HCT116 (cell line): Measurements from ENCODE around the gene GSTM1. TPM values are rescaled to one million over a fixed set of nuclear protein-coding genes. Genes with fewer than 3 reads are reported as not detected.

ENCODE experiments used
- ATAC-seq: fragments of 200-7000 bp; cut with Tn5 transposase; 2 replicates; pipeline ENCODE4 v1.9.1; 2020; ENCODE audit warnings: mild to moderate bottlenecking, moderate library complexity
- BruUV-seq: library from RNA; stranded (reverse); fragments of 400-500 nt; replicated peaks from 2 replicates; lab custom pipeline; 2021; lab: Mats Ljungman, UMichigan
- CTCF ChIA-PET: fragments of 300-600 bp; sonication (Branson Sonifier 250); formaldehyde crosslinking; loops from one replicate; lab custom pipeline; 2021; ENCODE audit warnings: antibody characterized with exemption; lab: Charles Lee
- POLR2A ChIA-PET: fragments of 300-600, 350-600 bp; sonication (Branson Sonifier 250); formaldehyde crosslinking; loops from one replicate; lab custom pipeline; 2021; ENCODE audit warnings: antibody characterized with exemption; lab: Charles Lee
- RAD21 ChIA-PET, 2 experiments: fragments of 300-600 bp; sonication (Branson Sonifier 250); formaldehyde crosslinking; loops; one replicate each; lab custom pipeline; 2023; ENCODE audit warnings: low total read pairs in 2 of 2; ENCODE audit not compliant: uncharacterized antibody in 2 of 2, unreplicated experiment in 2 of 2, low non-redundant PET in 1 of 2; lab: Charles Lee
- DNase-seq: peaks from one replicate; pipeline ENCODE4 v3.0.0-alpha.2; 2010; ENCODE audit warnings: low read depth, low spot score
- H2AFZ ChIP-seq: fragments of 200-600 bp; shearing (Covaris generic), sonication (generic); 2 replicates; pipeline ENCODE4 v1.6.1; 2017; ENCODE audit warnings: low read depth, mixed run types, mixed read lengths, antibody characterized with exemption, low read length; ENCODE audit not compliant: poor library complexity, severe bottlenecking
- H3K27ac ChIP-seq: 2 replicates; pipeline ENCODE4 v1.5.1; 2012; ENCODE audit warnings: low read depth, low read length
- H3K27me3 ChIP-seq: fragments of 200-600 bp; sonication (generic); 2 replicates; pipeline ENCODE4 v1.6.1; 2016; ENCODE audit warnings: mixed run types, low read length, mixed read lengths; ENCODE audit not compliant: insufficient read depth
- H3K36me3 ChIP-seq, 2 experiments: fragments of 200-500 bp in 1 of 2; fragments of 200-600 bp in 1 of 2; sonication (Bioruptor generic) in 1 of 2; sonication (generic) in 1 of 2; 2 replicates each; pipeline versions ENCODE4 v1.5.1 to v1.6.1; 2014 to 2016; ENCODE audit warnings: low read length in 2 of 2, inconsistent platforms in 1 of 2, mixed read lengths in 1 of 2, mixed run types in 1 of 2; ENCODE audit not compliant: insufficient read depth in 2 of 2, control insufficient read depth in 1 of 2
- H3K4me1 ChIP-seq, 2 experiments: fragments of 200-600 bp in 1 of 2; sonication (generic) in 1 of 2; 2 replicates each; pipeline versions ENCODE4 v1.5.1 to v1.6.1; 2012 to 2017; ENCODE audit warnings: low read length in 2 of 2, inconsistent platforms in 1 of 2, mild to moderate bottlenecking in 1 of 2, mixed read lengths in 1 of 2, mixed run types in 1 of 2, moderate library complexity in 1 of 2; ENCODE audit not compliant: insufficient read depth in 2 of 2, control insufficient read depth in 1 of 2
- H3K4me2 ChIP-seq: fragments of 200-600 bp; sonication (generic); 2 replicates; pipeline ENCODE4 v1.6.1; 2017; ENCODE audit warnings: mixed run types, low read length, mixed read lengths
- H3K4me3 ChIP-seq, 2 experiments: fragments of 200-600 bp in 1 of 2; sonication (generic) in 1 of 2; replicated peaks in 1 of 2; 2 replicates each; pipeline ENCODE4 v1.5.1; 2011 to 2016; ENCODE audit warnings: low read length in 2 of 2, control low read depth in 1 of 2, low read depth in 1 of 2, mild to moderate bottlenecking in 1 of 2, mixed read lengths in 1 of 2, mixed run types in 1 of 2
- H3K79me2 ChIP-seq: fragments of 200-600 bp; sonication (generic); 2 replicates; pipeline ENCODE4 v1.6.1; 2017; ENCODE audit warnings: mild to moderate bottlenecking, mixed run types, low read length, moderate library complexity, mixed read lengths; ENCODE audit not compliant: insufficient read depth
- H3K9ac ChIP-seq: fragments of 200-600 bp; sonication (generic); 2 replicates; pipeline ENCODE4 v1.6.1; 2016; ENCODE audit warnings: low read length, mixed read lengths
- H3K9me2 ChIP-seq: fragments of 200-600 bp; sonication (generic), shearing (Covaris generic); 2 replicates; pipeline ENCODE4 v1.6.1; 2017; ENCODE audit warnings: mixed run types, mild to moderate bottlenecking, moderate library complexity; ENCODE audit not compliant: insufficient read depth
- H3K9me3 ChIP-seq, 2 experiments: fragments of 200-500 bp in 1 of 2; fragments of 200-600 bp in 1 of 2; sonication (Bioruptor generic) in 1 of 2; sonication (generic) in 1 of 2; 2 replicates each; pipeline ENCODE4 v1.6.1; 2014 to 2017; ENCODE audit warnings: low read length in 2 of 2, mixed read lengths in 2 of 2, inconsistent platforms in 1 of 2, low read depth in 1 of 2, mild to moderate bottlenecking in 1 of 2, mixed run types in 1 of 2, moderate library complexity in 1 of 2; ENCODE audit not compliant: control insufficient read depth in 1 of 2, insufficient read depth in 1 of 2
- H4K20me1 ChIP-seq: fragments of 200-600 bp; sonication (generic), shearing (Covaris generic); 2 replicates; pipeline ENCODE4 v1.6.1; 2017; ENCODE audit warnings: mixed run types, mild to moderate bottlenecking, moderate library complexity; ENCODE audit not compliant: insufficient read depth
- CEBPB ChIP-seq: IDR thresholded peaks from 2 replicates; pipeline ENCODE4 v1.6.1; 2012; ENCODE audit warnings: low read depth
- ELF1 ChIP-seq: IDR thresholded peaks from 2 replicates; pipeline ENCODE4 v1.6.1; 2012; ENCODE audit warnings: low read depth, borderline replicate concordance
- EZH2 ChIP-seq: fragments of 200-600 bp; sonication (generic); IDR thresholded peaks from 2 replicates; pipeline ENCODE4 v1.6.1; 2017; ENCODE audit warnings: antibody characterized with exemption, mixed run types
- FOSL1 ChIP-seq: IDR thresholded peaks from 2 replicates; pipeline ENCODE4 v1.6.1; 2012; ENCODE audit warnings: low read depth
- REST ChIP-seq: IDR thresholded peaks from 2 replicates; pipeline ENCODE4 v1.6.1; 2012; ENCODE audit warnings: low read depth
- SIN3A ChIP-seq: IDR thresholded peaks from 2 replicates; pipeline ENCODE4 v1.6.1; 2012; ENCODE audit warnings: low read depth
- SP1 ChIP-seq: IDR thresholded peaks from 2 replicates; pipeline ENCODE4 v1.6.1; 2012; ENCODE audit warnings: low read depth
- YY1 ChIP-seq: IDR thresholded peaks from 2 replicates; pipeline ENCODE4 v1.6.1; 2011; ENCODE audit warnings: low read length, low read depth, moderate library complexity, mild to moderate bottlenecking; ENCODE audit not compliant: insufficient replicate concordance; ENCODE audit errors: extremely low read depth
- ZNF274 ChIP-seq: fragments of 200-500 bp; sonication (Bioruptor generic); IDR thresholded peaks from 2 replicates; pipeline ENCODE4 v1.6.1; 2014; ENCODE audit warnings: mild to moderate bottlenecking, low read depth, low read length, inconsistent platforms
- intact Hi-C: fragments of 100-400 bp; cut with micrococcal nuclease; formaldehyde crosslinking; loops from 2 replicates; pipeline ENCODE4 v1.10.0; 2022
- total RNA-seq: library from RNA; stranded (reverse); gene quantifications from one replicate; pipeline ENCODE4 v1.2.1, GENCODE V29; 2021; ENCODE audit not compliant: unreplicated experiment
- TF ChIP-seq, protein P1 (sequence below): IDR thresholded peaks from 2 replicates; pipeline ENCODE4 v1.6.1; 2012
- TF ChIP-seq, protein P2 (sequence below), 3 experiments: fragments of 200-600 bp in 1 of 3; sonication (generic) in 1 of 3; IDR thresholded peaks in 2 of 3; conservative IDR thresholded peaks in 1 of 3; 2 replicates each; pipeline ENCODE4 v1.5.1; 2012 to 2017; ENCODE audit warnings: low read depth in 2 of 3, low read length in 2 of 3, antibody characterized with exemption in 1 of 3, borderline replicate concordance in 1 of 3, control low read depth in 1 of 3, mild to moderate bottlenecking in 1 of 3, mixed read lengths in 1 of 3, mixed run types in 1 of 3, moderate library complexity in 1 of 3; ENCODE audit not compliant: insufficient read depth in 1 of 3
- TF ChIP-seq, protein P3 (sequence below): IDR thresholded peaks from 2 replicates; pipeline ENCODE4 v1.6.1; 2011; ENCODE audit warnings: mild to moderate bottlenecking, low read length, moderate library complexity; ENCODE audit not compliant: insufficient replicate concordance; ENCODE audit errors: extremely low read depth

The GSTM1 gene
- total RNA-seq, 1 experiment from 2014 or later = not detected

- Histone ChIP-seq H2AFZ (no peak overlapping the region), H3K4me2 (no peak overlapping the region), H3K4me1 (peaks cover 0 to 21% of the 10 kb centered on the region in 2 experiments; a peak in 3 of 4 replicates), H3K27me3 (peaks cover 10% of the 10 kb centered on the region; the same call in 1 of the 2 replicates), H3K9me3 (no peaks in the 10 kb centered on the region), H4K20me1 (no peaks in the 10 kb centered on the region), H3K9ac (no peak overlapping the region), H3K9me2 (no peaks in the 10 kb centered on the region)
- POLR2A ChIA-PET = no interaction called here
- no peak for DNase-seq
- no TSS peak for BruUV-seq
- TF ChIP-seq REST = no peak
- TF ChIP-seq, protein P1, sequence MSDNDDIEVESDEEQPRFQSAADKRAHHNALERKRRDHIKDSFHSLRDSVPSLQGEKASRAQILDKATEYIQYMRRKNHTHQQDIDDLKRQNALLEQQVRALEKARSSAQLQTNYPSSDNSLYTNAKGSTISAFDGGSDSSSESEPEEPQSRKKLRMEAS = no peak
- TF ChIP-seq, protein P2, sequence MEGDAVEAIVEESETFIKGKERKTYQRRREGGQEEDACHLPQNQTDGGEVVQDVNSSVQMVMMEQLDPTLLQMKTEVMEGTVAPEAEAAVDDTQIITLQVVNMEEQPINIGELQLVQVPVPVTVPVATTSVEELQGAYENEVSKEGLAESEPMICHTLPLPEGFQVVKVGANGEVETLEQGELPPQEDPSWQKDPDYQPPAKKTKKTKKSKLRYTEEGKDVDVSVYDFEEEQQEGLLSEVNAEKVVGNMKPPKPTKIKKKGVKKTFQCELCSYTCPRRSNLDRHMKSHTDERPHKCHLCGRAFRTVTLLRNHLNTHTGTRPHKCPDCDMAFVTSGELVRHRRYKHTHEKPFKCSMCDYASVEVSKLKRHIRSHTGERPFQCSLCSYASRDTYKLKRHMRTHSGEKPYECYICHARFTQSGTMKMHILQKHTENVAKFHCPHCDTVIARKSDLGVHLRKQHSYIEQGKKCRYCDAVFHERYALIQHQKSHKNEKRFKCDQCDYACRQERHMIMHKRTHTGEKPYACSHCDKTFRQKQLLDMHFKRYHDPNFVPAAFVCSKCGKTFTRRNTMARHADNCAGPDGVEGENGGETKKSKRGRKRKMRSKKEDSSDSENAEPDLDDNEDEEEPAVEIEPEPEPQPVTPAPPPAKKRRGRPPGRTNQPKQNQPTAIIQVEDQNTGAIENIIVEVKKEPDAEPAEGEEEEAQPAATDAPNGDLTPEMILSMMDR (IDR thresholded peaks at IDR 0.05 in 2 of 3, conservative IDR thresholded peaks at IDR 0.05 in 1 of 3; ENCODE audit: borderline replicate concordance in 1 of 3, insufficient read depth in 1 of 3, low read depth in 2 of 3, low read length in 2 of 3) = no peak
- TF ChIP-seq, protein P3, sequence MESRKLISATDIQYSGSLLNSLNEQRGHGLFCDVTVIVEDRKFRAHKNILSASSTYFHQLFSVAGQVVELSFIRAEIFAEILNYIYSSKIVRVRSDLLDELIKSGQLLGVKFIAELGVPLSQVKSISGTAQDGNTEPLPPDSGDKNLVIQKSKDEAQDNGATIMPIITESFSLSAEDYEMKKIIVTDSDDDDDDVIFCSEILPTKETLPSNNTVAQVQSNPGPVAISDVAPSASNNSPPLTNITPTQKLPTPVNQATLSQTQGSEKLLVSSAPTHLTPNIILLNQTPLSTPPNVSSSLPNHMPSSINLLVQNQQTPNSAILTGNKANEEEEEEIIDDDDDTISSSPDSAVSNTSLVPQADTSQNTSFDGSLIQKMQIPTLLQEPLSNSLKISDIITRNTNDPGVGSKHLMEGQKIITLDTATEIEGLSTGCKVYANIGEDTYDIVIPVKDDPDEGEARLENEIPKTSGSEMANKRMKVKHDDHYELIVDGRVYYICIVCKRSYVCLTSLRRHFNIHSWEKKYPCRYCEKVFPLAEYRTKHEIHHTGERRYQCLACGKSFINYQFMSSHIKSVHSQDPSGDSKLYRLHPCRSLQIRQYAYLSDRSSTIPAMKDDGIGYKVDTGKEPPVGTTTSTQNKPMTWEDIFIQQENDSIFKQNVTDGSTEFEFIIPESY = no peak
- TF ChIP-seq SP1 = no peak
- TF ChIP-seq FOSL1 = no peak
- no peak for TF ChIP-seq CEBPB
- no peak for TF ChIP-seq ELF1
- TF ChIP-seq YY1 = no peak
- no peak for TF ChIP-seq ZNF274
- TF ChIP-seq SIN3A = no peak
- TF ChIP-seq EZH2 = no peak
- TF ChIP-seq, all 23 proteins: peak for 0
- ChIA-PET CTCF (interaction anchor here (3.3 kb wide), 1 partner anchor 13 kb away, joined by 21 read pairs; no protein-coding TSS in a partner anchor), RAD21 (no interaction called here)
- ATAC-seq = no peak
- intact Hi-C loops = no loop called here
- H3K79me2 ChIP-seq = no peaks in the 10 kb centered on the region
- no peaks in the 10 kb centered on the region for H3K36me3 ChIP-seq
- H3K27ac ChIP-seq = no peak overlapping the region
- H3K4me3 ChIP-seq = no peak overlapping the region
These were observed 34.3 kb upstream of the GSTM1 start for GRCh38 chr1:109653306-109653705.
